NCI-H1092 (cell line): Measurements from ENCODE around the gene SPTY2D1.

Experiments used
- DNase-seq: peaks from one replicate; lab custom pipeline; 2025; lab: John Stamatoyannopoulos, UW

Gene SPTY2D1

DNA sequence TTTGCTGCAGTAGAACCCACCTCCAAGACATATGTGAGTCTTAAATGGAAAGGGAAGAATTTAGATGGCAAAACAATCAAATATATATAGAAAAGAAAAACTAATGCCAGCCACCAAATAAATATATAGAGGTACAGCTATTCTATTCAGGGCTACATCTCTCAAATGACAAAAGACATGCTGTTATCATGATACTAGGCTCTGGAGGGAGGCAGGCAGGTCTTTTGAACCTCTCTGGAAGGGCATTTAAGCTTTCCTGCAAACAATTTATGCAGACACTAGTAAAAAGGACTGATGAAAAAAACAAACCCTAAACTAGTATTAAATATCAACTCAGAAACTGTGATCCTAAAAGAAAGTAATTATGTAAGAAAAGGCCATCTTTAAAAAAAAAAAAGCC is 70.0 kb downstream of the SPTY2D1 start:
- DNase-seq, result no peak

DNA sequence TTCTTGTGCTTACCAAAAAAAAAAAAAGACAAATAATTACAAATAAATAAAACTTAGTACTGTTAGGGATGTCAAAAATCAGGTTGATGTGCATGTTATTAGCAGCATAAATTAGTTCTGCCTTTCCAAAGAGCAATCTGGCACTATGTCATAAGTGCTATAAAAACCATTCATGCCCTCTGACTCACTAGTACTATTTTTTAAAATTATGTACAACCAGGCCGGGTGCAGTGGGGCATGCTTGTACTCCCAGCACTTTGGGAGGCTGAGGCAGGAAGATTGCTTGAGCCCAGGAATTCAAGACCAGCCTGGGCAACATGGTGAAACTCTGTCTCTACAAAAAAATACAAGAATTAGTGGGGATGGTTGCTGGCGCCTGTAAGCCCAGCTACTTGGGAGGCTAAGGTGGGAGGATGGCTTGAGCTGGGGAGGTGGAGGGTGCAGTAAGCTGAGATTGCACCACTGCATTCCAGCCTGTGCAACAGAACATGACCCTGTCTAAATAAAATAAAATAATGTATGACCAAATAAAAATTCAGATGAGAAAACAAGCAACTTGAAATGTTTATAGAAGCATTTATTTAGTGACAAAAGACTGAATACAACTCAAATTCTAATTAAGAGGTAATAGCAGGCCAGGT is 70.9 kb downstream of the SPTY2D1 start:
- DNase-seq, result no peak
